Stimulated activated CD8-positive, alpha-beta memory T cell treated with anti-CD3 and anti-CD28 coated beads, Interleukin-12 subunit alpha, Interleukin-12 subunit beta, amount 100 ng/mL, for 24 hours (primary cell): ENCODE results near the gene CCDC116.
"Not testable (repeated sequence)": the region's sequence is repeated elsewhere in the genome, so short reads cannot be mapped to it uniquely, and the experiment has no call there.

Experiments used
- DNase-seq: peaks from one replicate; pipeline ENCODE4 v3.0.0-alpha.2; 2020; ENCODE audit errors: extremely low read depth

CCDC116 gene

GRCh38 chr22:21632237-21632895 is at the start of gene CCDC116:
TSS of gene CCDC116 (plus strand) at chr22:21632760. CDS start at chr22:21633182, 422 bp downstream.
- no peak for DNase-seq

- DNase-seq, result no peak
Observed at GRCh38 chr22:21582801-21583740, 49.5 kb upstream of the CCDC116 start.

DNA sequence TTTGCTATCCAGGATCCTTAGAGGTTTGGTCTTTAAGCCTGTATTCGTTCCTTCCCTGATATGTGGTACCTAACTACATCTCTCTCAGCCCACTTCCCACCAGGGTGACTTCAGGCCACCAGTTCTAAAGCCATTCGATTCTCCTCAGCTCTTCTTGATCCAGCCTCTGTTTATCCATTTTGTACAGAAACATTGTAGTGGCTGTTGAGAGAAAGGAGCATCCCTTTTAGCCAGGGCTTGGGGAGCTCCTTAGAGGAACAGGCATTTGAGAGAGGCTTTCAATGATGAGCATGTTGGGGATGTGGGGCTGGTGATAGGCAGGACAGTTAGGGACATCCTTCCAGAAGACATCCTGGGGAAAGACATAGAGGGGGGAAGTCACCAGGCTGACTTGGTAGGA is 47.2 kb upstream of the CCDC116 start:
- DNase-seq, result no peak

DNA sequence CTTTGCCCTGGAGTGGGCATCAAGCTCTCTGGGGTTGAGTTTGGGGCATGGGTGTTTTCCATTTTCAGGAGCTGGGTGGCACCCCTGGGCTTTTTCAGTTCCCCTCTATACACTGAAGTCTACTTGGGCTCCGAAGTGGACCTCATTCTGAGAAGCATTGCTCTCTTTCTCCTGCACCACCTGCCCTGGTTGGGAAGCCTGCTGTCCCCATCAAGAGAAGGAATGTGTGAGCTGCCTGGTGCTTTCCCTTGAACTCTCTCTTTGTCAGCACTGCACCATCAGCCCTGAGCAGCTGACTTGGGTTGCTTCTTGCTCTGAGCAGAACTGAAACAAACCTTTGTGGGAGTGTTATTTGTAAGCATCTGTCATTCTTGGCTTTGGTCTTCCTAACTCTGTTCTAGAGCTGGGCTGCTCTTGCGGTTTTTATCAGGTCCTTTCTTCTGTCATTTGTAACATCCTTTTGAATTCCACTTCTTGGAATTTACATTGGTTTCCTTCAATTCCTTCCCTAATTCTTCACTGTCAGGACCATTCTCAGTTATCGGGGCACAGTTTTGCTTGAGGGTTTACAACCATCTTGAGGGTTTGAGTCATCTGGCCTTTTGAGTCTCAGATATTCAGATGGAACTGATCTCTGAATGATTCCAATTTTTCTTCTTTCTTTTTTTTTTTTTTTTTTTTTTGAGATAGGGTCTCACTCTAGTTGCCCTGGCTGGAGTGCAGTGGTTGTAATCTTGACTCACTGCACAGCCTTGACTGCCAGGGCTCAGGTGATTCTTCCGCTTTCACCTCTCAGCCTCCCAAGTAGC is 44.6 kb upstream of the CCDC116 start:
- no peak for DNase-seq

- no peak for DNase-seq
Observed at GRCh38 chr22:21589396-21589795, 43.2 kb upstream of the CCDC116 start.

- DNase-seq, result no peak
Observed at GRCh38 chr22:21590809-21591641, 41.5 kb upstream of the CCDC116 start.

GRCh38 chr22:21591695-21592094 is 40.9 kb upstream of the CCDC116 start:
- DNase-seq, result no peak

- no peak for DNase-seq
Observed at GRCh38 chr22:21592422-21592821, 40.1 kb upstream of the CCDC116 start.

DNA sequence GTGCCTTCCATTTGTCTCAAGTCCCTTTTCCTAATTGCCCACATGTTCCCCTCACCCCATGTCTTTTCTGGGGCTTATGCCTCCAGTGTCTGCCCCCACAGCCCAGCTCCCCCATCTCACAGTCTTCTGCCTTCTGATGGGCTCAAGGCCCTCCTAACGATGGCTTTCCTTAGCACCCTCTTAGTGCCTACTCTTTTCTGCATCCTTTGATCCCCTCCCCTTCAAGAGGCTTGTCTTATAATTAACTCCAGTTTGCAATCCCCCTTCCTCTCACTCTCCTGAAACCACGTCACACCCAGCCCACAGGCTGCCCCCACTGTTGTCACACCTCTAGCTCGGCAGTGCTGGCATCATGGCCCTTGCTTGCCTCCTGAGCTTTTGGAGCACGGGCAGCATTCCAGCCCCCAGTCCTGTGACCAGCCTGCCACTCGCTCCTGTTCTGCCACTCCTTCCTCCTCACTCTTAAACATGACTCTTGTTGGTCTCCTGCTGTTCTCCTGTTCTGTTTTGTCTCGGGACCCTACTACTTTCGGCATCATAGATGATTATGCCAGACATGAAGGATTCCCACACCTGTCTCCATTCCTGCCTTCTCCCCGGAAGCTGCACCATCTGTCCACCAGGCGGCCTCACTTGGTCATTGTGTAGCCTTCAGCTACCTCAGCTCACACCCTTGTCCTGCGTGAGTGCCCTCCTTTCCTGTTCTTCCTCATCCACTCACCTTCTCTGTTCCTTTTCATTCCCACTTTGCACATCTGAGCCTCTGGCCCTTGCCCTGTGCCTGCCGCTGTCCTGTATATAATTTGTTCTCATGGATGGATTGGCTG is 38.9 kb upstream of the CCDC116 start:
- DNase-seq, result no peak

DNA sequence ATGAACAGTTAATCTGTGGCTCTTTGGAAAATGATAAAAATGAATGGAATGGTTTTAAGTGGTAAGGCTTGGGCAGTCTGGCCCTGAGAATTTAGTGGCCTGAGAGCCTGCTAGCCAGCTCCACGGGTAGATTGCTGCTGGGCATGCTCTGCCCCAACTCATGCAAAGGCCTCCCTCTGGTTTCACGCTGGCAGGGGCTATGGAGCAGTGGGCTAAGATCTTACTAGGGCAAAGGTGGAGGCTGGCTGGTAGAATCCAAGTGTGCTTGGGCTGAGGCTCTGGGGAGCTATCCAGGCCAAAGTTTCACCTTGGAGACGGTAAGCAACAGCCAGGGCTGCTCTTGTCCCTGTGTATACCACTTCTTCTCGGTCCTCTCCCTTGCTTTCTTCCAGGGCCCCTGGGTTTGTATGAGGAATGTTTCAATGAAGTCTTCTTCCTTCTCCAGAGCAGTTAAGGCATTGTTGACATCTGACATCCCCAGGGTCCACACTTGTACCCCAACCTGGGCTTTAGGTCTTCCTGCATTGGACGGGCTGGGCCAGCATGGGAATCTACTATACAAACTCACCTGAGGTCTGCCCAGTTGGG is 37.6 kb upstream of the CCDC116 start:
- DNase-seq, result no peak

- not testable (repeated sequence) for DNase-seq
Observed at GRCh38 chr22:21596356-21597135, 36.0 kb upstream of the CCDC116 start.

GRCh38 chr22:21598302-21598701 is 34.3 kb upstream of the CCDC116 start:
- DNase-seq, result no peak

DNA sequence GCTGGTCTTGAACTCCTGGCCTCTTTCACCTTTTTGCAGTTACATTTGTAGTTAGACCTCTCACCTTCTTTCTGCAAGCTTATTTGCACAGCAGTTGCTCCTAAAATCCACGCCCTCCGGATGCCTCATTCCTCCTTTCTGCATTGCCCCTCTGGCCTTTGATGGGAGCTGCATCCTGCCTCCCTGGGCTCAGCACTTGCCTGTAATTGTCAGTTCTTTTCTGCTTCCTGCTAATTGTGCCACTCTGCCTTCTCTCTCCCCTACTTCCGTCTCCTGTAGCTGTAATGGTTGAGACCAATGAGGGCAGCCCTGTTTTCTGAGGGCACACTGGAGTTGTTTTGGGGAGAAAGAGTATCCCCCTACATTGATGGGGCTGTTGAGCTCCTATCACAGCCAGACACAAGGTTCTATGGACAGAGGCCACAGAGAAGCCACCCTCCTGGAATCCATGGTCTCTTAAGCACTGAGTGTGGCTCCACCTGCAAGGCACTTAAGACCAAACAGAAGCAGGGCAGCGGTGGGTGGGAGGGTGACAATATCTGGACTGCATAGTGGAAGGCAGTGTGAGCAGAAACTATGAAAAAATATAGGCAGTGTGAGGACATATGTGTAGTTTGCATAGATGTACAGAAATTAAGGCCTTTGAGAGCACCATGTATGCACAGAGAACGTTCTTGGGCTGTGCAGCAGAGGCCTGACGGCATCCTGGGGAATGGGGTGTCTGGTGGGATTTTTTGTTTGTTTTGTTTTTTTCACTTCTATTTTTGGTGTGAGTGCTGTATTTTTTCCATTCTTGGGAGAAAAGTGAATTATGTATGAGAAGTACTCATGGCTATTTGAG is 33.3 kb upstream of the CCDC116 start:
- no peak for DNase-seq

GRCh38 chr22:21602579-21602978 is 30.0 kb upstream of the CCDC116 start:
- DNase-seq, result no peak

GRCh38 chr22:21603973-21604372 is 28.6 kb upstream of the CCDC116 start:
- no peak for DNase-seq

DNA sequence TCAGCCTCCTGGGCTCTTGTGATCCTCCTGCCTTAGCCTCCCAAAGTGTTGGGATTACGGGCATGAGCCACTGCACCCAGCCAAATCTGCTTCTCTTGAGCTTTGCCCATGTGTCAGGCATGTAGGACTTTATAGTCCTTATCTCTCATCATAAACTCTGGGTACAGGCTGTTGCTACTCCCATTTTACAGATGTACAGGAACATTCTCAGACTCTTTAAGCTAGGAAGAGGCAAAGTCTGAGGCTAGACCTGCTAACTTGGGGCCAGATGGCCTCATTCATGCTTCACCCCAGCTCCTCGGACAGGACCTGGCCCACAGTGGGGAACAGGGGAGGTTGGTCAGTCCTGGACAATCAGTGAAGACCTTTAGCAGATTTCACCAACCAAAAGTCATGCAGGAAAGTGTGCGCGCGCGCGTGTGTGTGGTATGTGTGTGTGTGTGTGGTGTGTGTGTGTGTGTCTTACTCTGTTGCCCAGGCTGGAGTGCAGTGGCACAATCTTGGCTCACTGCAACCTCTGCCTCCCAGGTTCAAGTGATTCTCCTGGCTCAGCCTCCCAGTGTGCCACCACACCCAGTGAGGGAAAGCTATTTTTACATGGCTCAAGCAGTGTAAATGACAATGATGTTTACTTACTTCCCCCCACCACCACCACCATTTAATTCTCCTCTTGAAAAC is 26.5 kb upstream of the CCDC116 start:
- DNase-seq, result no peak

DNA sequence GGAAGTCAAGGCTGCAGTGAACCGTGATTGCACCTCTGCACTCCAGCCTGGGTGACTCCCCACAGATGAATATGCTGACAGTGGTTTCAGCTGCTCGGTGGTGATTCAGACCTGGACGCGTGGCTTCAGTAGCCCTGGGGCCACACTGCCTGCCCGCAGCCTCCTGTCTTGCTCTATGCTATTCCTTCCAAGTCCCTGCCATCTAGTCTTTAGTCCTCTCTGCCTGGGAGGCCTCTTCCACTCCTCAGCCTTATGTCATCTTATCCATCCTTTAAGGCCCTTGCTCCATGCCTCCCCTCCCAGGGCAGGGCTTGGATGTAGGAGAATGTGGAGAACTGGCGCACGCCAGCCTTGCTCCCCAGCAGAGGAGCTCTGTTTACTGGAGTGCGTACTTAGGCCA is 25.8 kb upstream of the CCDC116 start:
- no peak for DNase-seq
